HG03175 (cell line): ENCODE data around the gene GADD45B.
"Not testable (repeated sequence)": the region's sequence is repeated elsewhere in the genome, so short reads cannot be mapped to it uniquely, and the experiment has no call there.

ENCODE experiments used
- ATAC-seq: cut with Tn5 transposase; IDR thresholded peaks from one replicate; pipeline ENCODE4 v1.9.1; 2021; ENCODE audit warnings: mild to moderate bottlenecking, moderate library complexity; ENCODE audit not compliant: unreplicated experiment

The GADD45B gene

GRCh38 chr19:2443785-2444182 lies 32.1 kb upstream of the GADD45B start:
- no peak for ATAC-seq

- ATAC-seq: no peak
Measured at GRCh38 chr19:2444251-2445002, 31.5 kb upstream of the GADD45B start.

- ATAC-seq: no peak
Measured at GRCh38 chr19:2446381-2446780, 29.5 kb upstream of the GADD45B start.

GRCh38 chr19:2449019-2449418 lies 26.9 kb upstream of the GADD45B start:
- no peak for ATAC-seq

- no peak for ATAC-seq
Measured at GRCh38 chr19:2451138-2451537, 24.8 kb upstream of the GADD45B start.

GRCh38 chr19:2451741-2452140 lies 24.2 kb upstream of the GADD45B start:
- no peak for ATAC-seq

GRCh38 chr19:2453431-2454025 lies 22.4 kb upstream of the GADD45B start:
- ATAC-seq: no peak

- no peak for ATAC-seq
Measured at GRCh38 chr19:2454199-2454961, 21.5 kb upstream of the GADD45B start.

- no peak for ATAC-seq
Measured at GRCh38 chr19:2454962-2455850, 20.7 kb upstream of the GADD45B start.

GRCh38 chr19:2455851-2456570 lies 19.9 kb upstream of the GADD45B start:
- peak; percentile 20 for ATAC-seq

- ATAC-seq: no peak
Measured at GRCh38 chr19:2457394-2458037, 18.4 kb upstream of the GADD45B start.

- ATAC-seq: no peak
Measured at GRCh38 chr19:2458054-2458453, 17.9 kb upstream of the GADD45B start.

GRCh38 chr19:2458776-2459175 lies 17.2 kb upstream of the GADD45B start:
- not testable (repeated sequence) for ATAC-seq

GRCh38 chr19:2460245-2460644 lies 15.7 kb upstream of the GADD45B start:
- no peak for ATAC-seq

GRCh38 chr19:2461751-2462634 lies 13.9 kb upstream of the GADD45B start:
- no peak for ATAC-seq

- no peak for ATAC-seq
Measured at GRCh38 chr19:2462635-2463421, 13.1 kb upstream of the GADD45B start.

GRCh38 chr19:2463694-2464093 lies 12.2 kb upstream of the GADD45B start:
- ATAC-seq: not testable (repeated sequence)

GRCh38 chr19:2464389-2464788 lies 11.5 kb upstream of the GADD45B start:
- no peak for ATAC-seq
